WTC11 (cell line): ENCODE measurements around the gene LHFPL6.

Experiments used
- ATF1 ChIP-seq: sonication (generic); formaldehyde crosslinking; IDR thresholded peaks from 2 replicates; pipeline ENCODE4 v1.8.1; 2023; ENCODE audit warnings: mild to moderate bottlenecking, moderate library complexity, missing genetic modification reagents
- CTCF ChIP-seq: fragments of 200-600 bp; IDR thresholded peaks from 2 replicates; pipeline ENCODE4 v1.8.0; 2022; ENCODE audit warnings: antibody characterized with exemption
- ELF4 ChIP-seq: sonication (generic); formaldehyde crosslinking; IDR thresholded peaks from 2 replicates; pipeline ENCODE4 v1.8.1; 2022; ENCODE audit warnings: low read depth, mild to moderate bottlenecking, moderate library complexity, missing genetic modification reagents
- FOXP1 ChIP-seq: sonication (generic); formaldehyde crosslinking; IDR thresholded peaks from 2 replicates; pipeline ENCODE4 v1.8.0; 2022; ENCODE audit warnings: missing genetic modification reagents, mild to moderate bottlenecking, moderate library complexity, borderline replicate concordance
- FOXP4 ChIP-seq: sonication (generic); formaldehyde crosslinking; IDR thresholded peaks from 2 replicates; pipeline ENCODE4 v1.8.0; 2022; ENCODE audit warnings: mild to moderate bottlenecking, missing genetic modification reagents
- NR1H2 ChIP-seq: sonication (generic); formaldehyde crosslinking; IDR thresholded peaks from 2 replicates; pipeline ENCODE4 v1.9.0; 2021; ENCODE audit warnings: mild to moderate bottlenecking, moderate library complexity, missing genetic modification reagents
- NR2C2 ChIP-seq: sonication (generic); formaldehyde crosslinking; IDR thresholded peaks from 2 replicates; pipeline ENCODE4 v1.8.0; 2022; ENCODE audit warnings: mild to moderate bottlenecking, missing genetic modification reagents
- TF ChIP-seq, protein P1 (sequence below): sonication (generic); formaldehyde crosslinking; IDR thresholded peaks from 2 replicates; pipeline ENCODE4 v1.8.1; 2023; ENCODE audit warnings: mild to moderate bottlenecking, missing genetic modification reagents, moderate library complexity
- TF ChIP-seq, protein P2 (sequence below): sonication (generic); formaldehyde crosslinking; conservative IDR thresholded peaks from 2 replicates; pipeline ENCODE4 v1.8.1; 2022; ENCODE audit warnings: mild to moderate bottlenecking, missing genetic modification reagents

- peak; percentile 65 for TF ChIP-seq CTCF
- TF ChIP-seq FOXP4 (CRISPR knock-in tag) = no peak
- TF ChIP-seq, protein P1, sequence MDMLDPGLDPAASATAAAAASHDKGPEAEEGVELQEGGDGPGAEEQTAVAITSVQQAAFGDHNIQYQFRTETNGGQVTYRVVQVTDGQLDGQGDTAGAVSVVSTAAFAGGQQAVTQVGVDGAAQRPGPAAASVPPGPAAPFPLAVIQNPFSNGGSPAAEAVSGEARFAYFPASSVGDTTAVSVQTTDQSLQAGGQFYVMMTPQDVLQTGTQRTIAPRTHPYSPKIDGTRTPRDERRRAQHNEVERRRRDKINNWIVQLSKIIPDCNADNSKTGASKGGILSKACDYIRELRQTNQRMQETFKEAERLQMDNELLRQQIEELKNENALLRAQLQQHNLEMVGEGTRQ = no peak
- TF ChIP-seq NR1H2 (CRISPR knock-in tag) = no peak
- TF ChIP-seq FOXP1 (CRISPR knock-in tag) = no peak
- TF ChIP-seq ATF1 (CRISPR knock-in tag) = no peak
- TF ChIP-seq ELF4 (CRISPR knock-in tag) = no peak
- TF ChIP-seq, protein P2, sequence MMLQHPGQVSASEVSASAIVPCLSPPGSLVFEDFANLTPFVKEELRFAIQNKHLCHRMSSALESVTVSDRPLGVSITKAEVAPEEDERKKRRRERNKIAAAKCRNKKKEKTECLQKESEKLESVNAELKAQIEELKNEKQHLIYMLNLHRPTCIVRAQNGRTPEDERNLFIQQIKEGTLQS (CRISPR knock-in tag) = no peak
- TF ChIP-seq NR2C2 (CRISPR knock-in tag) = no peak
Observed at GRCh38 chr13:39616087-39616694, 13.2 kb upstream of the LHFPL6 start.
